Measurements from ENCODE around the gene MFSD12.

- TF ChIP-seq POLR2A (IDR thresholded peaks at IDR 0.05) (no peak), CTCF (IDR thresholded peaks at IDR 0.05 in 4 of 5, conservative IDR thresholded peaks at IDR 0.05 in 1 of 5) (no peak)
Observed at GRCh38 chr19:3555653-3556422, 1.5 kb downstream of the MFSD12 start.
